Endothelial cell of umbilical vein (primary cell): ENCODE results near the gene C16orf90. TPM values are rescaled to one million over a fixed set of nuclear protein-coding genes. Genes with fewer than 3 reads are reported as not detected.

Experiments
- BruUV-seq: library from RNA; stranded (reverse); fragments of 400-500 nt; replicated peaks from 2 replicates; lab custom pipeline; 2021; lab: Mats Ljungman, UMichigan
- CTCF ChIA-PET: fragments of 300-600, 350-600 bp; sonication (Branson Sonifier 250); formaldehyde crosslinking; loops from one replicate; lab custom pipeline; 2021; ENCODE audit warnings: antibody characterized with exemption, inconsistent platforms; lab: Charles Lee
- POLR2A ChIA-PET: fragments of 300-600, 350-600 bp; sonication (Branson Sonifier 250); formaldehyde crosslinking; loops from one replicate; lab custom pipeline; 2021; ENCODE audit warnings: antibody characterized with exemption, inconsistent platforms; lab: Charles Lee
- DNase-seq: peaks from one replicate; pipeline ENCODE4 v3.0.0-alpha.2; 2011; ENCODE audit warnings: low read depth, low spot score
- FAIRE-seq: peaks from 2 replicates; lab custom pipeline; 2011; peaks lifted over from hg19 to GRCh38; lab: Jason Lieb, UNC
- H2AFZ ChIP-seq: 2 replicates; pipeline ENCODE4 v1.6.0; 2012; ENCODE audit warnings: low read depth, low read length, control low read depth, inconsistent platforms
- H3K27ac ChIP-seq: 2 replicates; pipeline ENCODE4 v1.5.1; 2011; ENCODE audit warnings: low read depth, mild to moderate bottlenecking, control low read depth, low read length, moderate library complexity; ENCODE audit not compliant: insufficient read depth
- H3K27me3 ChIP-seq, 2 experiments: 2 replicates each; pipeline versions ENCODE4 v1.6.0 to v1.6.1; 2011; ENCODE audit warnings: low read length in 2 of 2, mixed read lengths in 1 of 2; ENCODE audit not compliant: control insufficient read depth in 2 of 2, insufficient read depth in 2 of 2
- H3K36me3 ChIP-seq, 2 experiments: 2 replicates in 1 of 2; 3 replicates in 1 of 2; pipeline ENCODE4 v1.5.1; 2011; ENCODE audit warnings: low read length in 2 of 2, mild to moderate bottlenecking in 1 of 2, moderate library complexity in 1 of 2; ENCODE audit not compliant: control insufficient read depth in 2 of 2, insufficient read depth in 2 of 2; ENCODE audit errors: extremely low read depth in 1 of 2
- H3K4me1 ChIP-seq: 3 replicates; pipeline ENCODE4 v1.5.1; 2011; ENCODE audit warnings: mild to moderate bottlenecking, low read length; ENCODE audit not compliant: control insufficient read depth, insufficient read depth; ENCODE audit errors: extremely low read depth
- H3K4me2 ChIP-seq: 2 replicates; pipeline ENCODE4 v1.6.1; 2011; ENCODE audit warnings: low read length, control low read depth, mixed read lengths; ENCODE audit not compliant: insufficient read depth
- H3K4me3 ChIP-seq, 3 experiments: fragments of 200-600 bp in 1 of 3; sonication (generic), shearing (Covaris generic) in 1 of 3; replicated peaks in 1 of 3; 2 replicates each; pipeline ENCODE4 v1.5.1; 2011 to 2016; ENCODE audit warnings: control low read depth in 3 of 3, low read length in 3 of 3, mild to moderate bottlenecking in 2 of 3, inconsistent platforms in 1 of 3, low read depth in 1 of 3, moderate library complexity in 1 of 3; ENCODE audit not compliant: insufficient read depth in 1 of 3
- H3K79me2 ChIP-seq: 2 replicates; pipeline ENCODE4 v1.6.0; 2012; ENCODE audit warnings: low read length, inconsistent platforms; ENCODE audit not compliant: control insufficient read depth, insufficient read depth
- H3K9ac ChIP-seq: replicated peaks from 2 replicates; pipeline ENCODE3; 2011; ENCODE audit warnings: low read length, control low read depth; ENCODE audit not compliant: insufficient read depth; ENCODE audit errors: extremely low read depth
- H3K9me1 ChIP-seq: replicated peaks from 3 replicates; pipeline ENCODE4 v1.6.0; 2011; ENCODE audit warnings: mild to moderate bottlenecking, low read length; ENCODE audit not compliant: control insufficient read depth, insufficient read depth; ENCODE audit errors: extremely low read depth
- H3K9me3 ChIP-seq: replicated peaks from 2 replicates; pipeline ENCODE4 v1.5.1; 2012; ENCODE audit warnings: low read length, inconsistent platforms; ENCODE audit not compliant: control insufficient read depth, insufficient read depth
- H4K20me1 ChIP-seq: replicated peaks from 2 replicates; pipeline ENCODE3; 2011; ENCODE audit warnings: mild to moderate bottlenecking, low read length; ENCODE audit not compliant: control insufficient read depth, insufficient read depth; ENCODE audit errors: extremely low read depth
- CTCF ChIP-seq, 2 donors: IDR thresholded peaks; 1 replicate in 1 of 2; 2 replicates in 1 of 2; pipeline ENCODE4 v1.5.1; 2011; ENCODE audit warnings: low read length in 2 of 2, mild to moderate bottlenecking in 2 of 2, moderate library complexity in 2 of 2, control low read depth in 1 of 2, inconsistent platforms in 1 of 2, low read depth in 1 of 2; ENCODE audit not compliant: insufficient read depth in 1 of 2; ENCODE audit errors: extremely low read depth in 1 of 2
- EZH2 ChIP-seq: IDR thresholded peaks from 2 replicates; pipeline ENCODE4 v1.6.1; 2012; ENCODE audit warnings: borderline replicate concordance, low read depth, mild to moderate bottlenecking, moderate library complexity, low read length, inconsistent platforms; ENCODE audit not compliant: severe bottlenecking
- FOS ChIP-seq: IDR thresholded peaks from 2 replicates; pipeline ENCODE4 v1.6.1; 2011; ENCODE audit warnings: mild to moderate bottlenecking, low read length, moderate library complexity, borderline replicate concordance; ENCODE audit not compliant: insufficient read depth
- GATA2 ChIP-seq: IDR thresholded peaks from 2 replicates; pipeline ENCODE4 v1.7.0; 2011; ENCODE audit warnings: low read depth, mild to moderate bottlenecking, moderate library complexity, mixed read lengths, low read length; ENCODE audit not compliant: insufficient read length, insufficient read depth
- JUN ChIP-seq: IDR thresholded peaks from 2 replicates; pipeline ENCODE4 v1.6.1; 2011; ENCODE audit warnings: borderline replicate concordance, low read depth; ENCODE audit not compliant: insufficient read length, insufficient read depth
- MAX ChIP-seq: IDR thresholded peaks from 2 replicates; pipeline ENCODE4 v1.6.1; 2011; ENCODE audit not compliant: insufficient read depth, insufficient read length
- MYC ChIP-seq: IDR thresholded peaks from one replicate; pipeline ENCODE4 v1.6.1; 2011; ENCODE audit warnings: mild to moderate bottlenecking, low read depth, low read length
- POLR2A ChIP-seq: IDR thresholded peaks from 2 replicates; pipeline ENCODE4 v1.6.1; 2012; ENCODE audit warnings: low read depth, mild to moderate bottlenecking, control low read depth, low read length
- POLR2AphosphoS5 ChIP-seq: IDR thresholded peaks from 2 replicates; pipeline ENCODE4 v1.6.1; 2012; ENCODE audit warnings: low read depth, mild to moderate bottlenecking, control low read depth, low read length, moderate library complexity; ENCODE audit not compliant: insufficient read depth
- dilution Hi-C: fragments of 300-500 bp; cut with MboI; formaldehyde crosslinking; loops from one replicate; pipeline ENCODE4 v1.15.0; 2019; ENCODE audit warnings: low sequenced_read_pairs; ENCODE audit not compliant: extremely low pct_ligation_motif_present
- intact Hi-C: fragments of 100-400 bp; cut with micrococcal nuclease; formaldehyde crosslinking; loops from one replicate; pipeline ENCODE4 v1.10.0; 2022
- polyA plus RNA-seq, 4 experiments: library from polyadenylated mRNA; depleted of rRNA in 3 of 4; stranded (reverse) in 3 of 4; unstranded in 1 of 4; fragments of >200 nt; gene quantifications; 2 replicates each; pipeline versions ENCODE4 v1.2.1 to v1.2.3, GENCODE V29; 2011 to 2012; ENCODE audit warnings: missing spikeins in 1 of 4
- total RNA-seq: library from RNA; stranded (reverse); gene quantifications from 2 replicates; pipeline ENCODE4 v1.2.3, GENCODE V29; 2021

C16orf90 gene
- total and polyA plus RNA-seq, 2 donors (not counting 3 experiments of a cell fraction or from before 2014, with no cell fraction given): not detected

- no peak for DNase-seq
- ChIA-PET POLR2A (no interaction called here), CTCF (interaction anchor here (1.1 kb wide), 1 partner anchor 23 kb away, joined by 3 read pairs; no protein-coding TSS in a partner anchor)
- no peak overlapping the region for H3K4me2 ChIP-seq
- no peaks in the 10 kb centered on the region for H4K20me1 ChIP-seq
- no peak for FAIRE-seq
- H3K9me1 ChIP-seq: no peaks in the 10 kb centered on the region
- no peak overlapping the region for H3K9ac ChIP-seq
- H3K27me3 ChIP-seq: no peaks in the 10 kb centered on the region
- H3K27ac ChIP-seq: no peak overlapping the region
- no peak overlapping the region for H2AFZ ChIP-seq
- H3K4me3 ChIP-seq: no peak overlapping the region
- H3K9me3 ChIP-seq: no peaks in the 10 kb centered on the region
- no peaks in the 10 kb centered on the region for H3K4me1 ChIP-seq
- dilution Hi-C loops: no loop called here
- BruUV-seq: no TSS peak
- no peaks in the 10 kb centered on the region for H3K79me2 ChIP-seq
- intact Hi-C loops: no loop called here
- TF ChIP-seq MYC (no peak), POLR2A (no peak), MAX (no peak), EZH2 (no peak), JUN (no peak), POLR2AphosphoS5 (no peak), FOS (no peak), GATA2 (no peak), CTCF (IDR thresholded peaks at IDR 0.05; ENCODE audit: extremely low read depth in 1 of 2, insufficient read depth in 1 of 2, low read depth in 1 of 2, low read length in 2 of 2) (no peak)
- peaks cover 2 to 8% of the 10 kb centered on the region in 2 experiments for H3K36me3 ChIP-seq
Observed at GRCh38 chr16:3518292-3518985, 23.1 kb upstream of the C16orf90 start.
